Heart right ventricle (tissue), 16 donors: ENCODE data around the gene COL6A3. TPM values are rescaled to one million over a fixed set of nuclear protein-coding genes. Genes with fewer than 3 reads are reported as not detected.

Source experiments
- ATAC-seq, 8 donors: fragments of 200-7000 bp; cut with Tn5 transposase; one replicate each; pipeline ENCODE4 v1.9.1; 2020; ENCODE audit warnings: mild to moderate bottlenecking in 8 of 8, moderate library complexity in 8 of 8, moderate number of reproducible peaks in 1 of 8
- DNase-seq, 2 donors: peaks; one replicate each; pipeline ENCODE4 v3.0.0-alpha.2; 2020
- H3K27ac ChIP-seq, 10 donors: fragments of 200-600 bp; sonication (generic) in 2 of 10; one replicate each; pipeline versions ENCODE4 v1.5.0 to v1.8.0; 2020 to 2022; ENCODE audit warnings: mild to moderate bottlenecking in 3 of 10
- H3K27me3 ChIP-seq, 7 donors: fragments of 200-600 bp; one replicate each; pipeline ENCODE4 v1.8.0; 2021 to 2022; ENCODE audit warnings: mild to moderate bottlenecking in 2 of 7
- H3K36me3 ChIP-seq, 9 donors: fragments of 200-600 bp; sonication (generic) in 1 of 9; one replicate each; pipeline versions ENCODE4 v1.5.0 to v1.8.0; 2020 to 2022; ENCODE audit warnings: mild to moderate bottlenecking in 2 of 9
- H3K4me1 ChIP-seq, 9 donors: fragments of 200-600 bp; sonication (generic) in 1 of 9; one replicate each; pipeline versions ENCODE4 v1.5.0 to v1.8.0; 2020 to 2022; ENCODE audit warnings: mild to moderate bottlenecking in 4 of 9
- H3K4me3 ChIP-seq, 10 donors: fragments of 200-600 bp; sonication (generic) in 2 of 10; one replicate each; pipeline versions ENCODE4 v1.5.0 to v1.8.0; 2020 to 2022; ENCODE audit warnings: mild to moderate bottlenecking in 7 of 10, moderate library complexity in 2 of 10
- H3K9me3 ChIP-seq, 11 donors: fragments of 200-600 bp in 10 of 11; sonication (generic) in 2 of 11; one replicate each; pipeline versions ENCODE4 v1.5.0 to v1.8.0; 2013 to 2022; ENCODE audit warnings: mild to moderate bottlenecking in 2 of 11, control low read depth in 1 of 11, moderate library complexity in 1 of 11
- CTCF ChIP-seq, 9 donors: fragments of 200-600 bp; sonication (generic) in 2 of 9; IDR thresholded peaks; one replicate each; pipeline versions ENCODE4 v1.5.0 to v1.8.0; 2021 to 2022; ENCODE audit warnings: antibody characterized with exemption in 9 of 9, mild to moderate bottlenecking in 5 of 9, moderate library complexity in 1 of 9
- WGBS, 2 donors: extraction: QIAGEN DNeasy Blood & Tissue Kit; methylation state at CpG; one replicate each; pipeline ENCODE4 v1.1.7; 2013; ENCODE audit warnings: inconsistent platforms in 1 of 2; 5-methylcytosine and 5-hydroxymethylcytosine counted together
- intact Hi-C, 10 donors: fragments of 100-400 bp; cut with DNase I; formaldehyde crosslinking; loops; one replicate each; pipeline versions ENCODE4 v1.11.1 to v1.14.2; 2022
- polyA plus RNA-seq, 2 donors: library from polyadenylated mRNA; stranded (reverse); fragments of 200-250 nt; gene quantifications; one replicate each; pipeline ENCODE4 v1.2.3, GENCODE V29; 2013
- total RNA-seq, 10 donors: library from RNA; stranded (reverse); fragmentation: NEBNext Ultra II Directional in 3 of 10; extraction: Animal tissue kit (Norgen Biotek cat#: 25700) in 3 of 10; gene quantifications; one replicate each; pipeline versions ENCODE4 v1.2.1 to v1.2.4, GENCODE V29; 2021 to 2023
- donor health status: Arrhythmogenic right ventricular cardiomyopathy.
- donor health status: ischemic (EF 13 %, LVEDD 7.1; RV severe dilation, severe dysfunction).
- donor health status: healthy with polysubstance abuse.
- donor health status: DM: no; HTN: yes; CAD: no.
- donor health status: DM: no; HTN: no; CAD: no.
- donor health status: ischemic (EF 25% LVEDD 6.9; RV normal size, moderate dysfunction).
- donor health status: ischemic (EF 25% LVEDD 5.7; RV mildly dilated, moderate dysfunction).
- donor health status: healthy.
- donor health status: DM: yes; HTN: yes; CAD: no.
- donor health status: Ischemic cardiomyopathy.
- donor health status: ischemic (EF 35%, LVEDD 5.7; RV mildly dilated, moderate dysfunction).
- donor health status: nonischemic (EF 11% LVEDD 7.7; RV severe dilation, severe dysfunction).
- donor health status: DM: yes; HTN: yes; CAD: no.
- donor health status: PGD.
- donor health status: ischemic (EF 29% LVEDD 5.4; RV normal size, mild dysfunction).
- donor health status: nonischemic (EF 23%, LVEDD 6.1; RV moderate dilation, normal function).

COL6A3 gene
- total and polyA plus RNA-seq, 12 donors = 27.7 to 222 (median 47.5) TPM

DNA sequence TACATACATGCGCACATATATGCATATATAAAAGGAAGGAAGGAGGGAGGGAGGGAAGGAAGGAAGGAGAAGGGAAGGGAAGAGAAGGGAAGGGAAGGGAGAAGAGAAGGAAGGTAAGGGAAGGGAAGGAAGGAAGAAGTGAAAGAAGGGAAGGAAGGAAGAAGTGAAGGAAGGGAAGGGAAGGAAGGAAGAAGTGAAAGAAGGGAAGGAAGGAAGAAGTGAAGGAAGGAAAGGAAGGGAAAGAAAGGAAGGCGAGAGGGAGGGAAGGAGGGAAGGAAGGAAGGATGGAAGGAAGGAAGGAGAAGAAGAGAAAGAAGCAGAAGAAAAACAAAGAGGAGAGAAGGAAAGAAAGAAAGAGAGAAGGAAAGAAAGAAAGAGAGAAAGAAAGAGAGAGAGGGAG, 16.9 kb downstream of the COL6A3 start:
- DNase-seq (no peak), ATAC-seq (no peak)
- WGBS, 2 donors = 64 to 66% methylated on average over 2 of the region's 2 CpGs
- peaks cover 0 to 37% (median 0%) of the 10 kb centered on the region in 9 donors for H3K36me3 ChIP-seq
- intact Hi-C loops = no loop called here
- H3K9me3 ChIP-seq = no peaks in the 10 kb centered on the region
- peaks cover 0 to 37% (median 4%) of the 10 kb centered on the region in 7 donors for H3K27me3 ChIP-seq
- H3K4me3 ChIP-seq = no peak overlapping the region
- H3K27ac ChIP-seq = no peak overlapping the region
- H3K4me1 ChIP-seq = peaks cover 0 to 30% (median 4%) of the 10 kb centered on the region in 9 donors
- TF ChIP-seq CTCF (IDR thresholded peaks at IDR 0.05) = no peak

DNA sequence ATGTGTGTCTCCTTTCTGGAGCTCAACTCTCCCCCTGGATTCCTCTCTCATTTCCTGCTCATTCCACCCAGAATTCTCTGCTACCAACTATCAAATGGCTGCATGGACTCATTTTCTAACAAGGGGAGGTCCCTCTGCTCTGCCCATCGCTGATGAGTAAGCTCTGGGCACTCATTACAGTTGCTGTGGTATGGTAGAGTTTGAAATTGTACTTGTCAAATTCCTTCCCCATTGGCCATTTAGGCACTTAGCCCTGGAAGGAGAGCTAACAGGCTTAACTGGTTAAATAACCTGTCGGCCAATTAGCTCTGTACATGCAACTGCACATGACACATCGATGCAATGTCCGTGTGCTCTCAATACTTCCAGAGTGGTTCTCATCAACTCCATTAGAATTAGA, 20.4 kb downstream of the COL6A3 start:
- Histone ChIP-seq H3K36me3 (peaks cover 0 to 42% (median 0%) of the 10 kb centered on the region in 9 donors), H3K4me1 (peaks cover 0 to 25% (median 0%) of the 10 kb centered on the region in 9 donors), H3K4me3 (no peak overlapping the region), H3K27ac (no peak overlapping the region), H3K9me3 (no peaks in the 10 kb centered on the region), H3K27me3 (peaks cover 0 to 30% (median 3%) of the 10 kb centered on the region in 7 donors)
- no peak for ATAC-seq
- DNase-seq = no peak
- intact Hi-C loops = no loop called here
- WGBS, 2 donors = 91 to 97% methylated on average over 4 of the region's 4 CpGs
- TF ChIP-seq CTCF (IDR thresholded peaks at IDR 0.05) = no peak

DNA sequence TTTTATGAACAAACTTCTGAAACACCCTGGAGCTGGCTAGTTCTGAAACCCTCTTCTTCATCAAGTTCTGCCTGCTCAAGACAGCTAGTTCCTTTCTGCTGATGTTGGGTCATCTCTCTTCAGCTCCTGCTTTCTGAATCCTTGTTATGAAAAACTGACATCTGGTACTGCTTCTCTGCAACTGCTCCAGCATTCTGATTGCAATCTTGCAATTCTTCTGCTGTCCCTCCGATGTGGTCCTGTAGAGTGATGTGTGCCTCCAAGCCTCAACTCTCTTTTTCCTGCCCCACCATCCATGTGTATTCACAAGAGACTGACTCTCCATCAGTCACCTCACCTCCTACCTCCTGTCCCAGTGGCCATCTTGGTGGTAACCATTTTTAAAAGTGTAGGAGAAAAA, 21.8 kb downstream of the COL6A3 start:
- intact Hi-C loops = no loop called here
- Histone ChIP-seq H3K4me3 (no peak overlapping the region), H3K36me3 (peaks cover 0 to 49% (median 0%) of the 10 kb centered on the region in 9 donors), H3K27me3 (peaks cover 0 to 26% (median 0%) of the 10 kb centered on the region in 7 donors), H3K4me1 (peaks cover 0 to 17% (median 0%) of the 10 kb centered on the region in 9 donors), H3K9me3 (no peaks in the 10 kb centered on the region), H3K27ac (no peak overlapping the region)
- WGBS, 2 donors = 86 to 93% methylated on average over 1 of the region's 1 CpG
- no peak for TF ChIP-seq CTCF (IDR thresholded peaks at IDR 0.05)
- DNase-seq (no peak), ATAC-seq (no peak)

GRCh38 chr2:237391140-237391539, 22.8 kb downstream of the COL6A3 start:
- no peak for ATAC-seq
- Histone ChIP-seq H3K4me1 (peaks cover 0 to 11% (median 0%) of the 10 kb centered on the region in 9 donors), H3K27me3 (peaks cover 0 to 26% (median 0%) of the 10 kb centered on the region in 7 donors), H3K9me3 (no peaks in the 10 kb centered on the region), H3K36me3 (peaks cover 0 to 50% (median 0%) of the 10 kb centered on the region in 9 donors), H3K4me3 (no peak overlapping the region), H3K27ac (no peak overlapping the region)
- 69 to 76% methylated on average over 5 of the region's 5 CpGs for WGBS, 2 donors
- intact Hi-C loops = no loop called here
- no peak for DNase-seq
- no peak for TF ChIP-seq CTCF (IDR thresholded peaks at IDR 0.05)
